ENCODE results near the gene NNMT. TPM values are rescaled to one million over a fixed set of nuclear protein-coding genes. Genes with fewer than 3 reads are reported as not detected.
A peak's percentile ranks its signal among the peaks of the same experiment; 100 is the strongest.

The NNMT gene
- total and polyA plus RNA-seq, 2 donors from 2014 or later, result 91.9 to 1,451 TPM

- no peaks in the 10 kb centered on the region for H3K9me3 ChIP-seq (ENCODE audit: control insufficient read depth in 2 of 3, insufficient read depth in 1 of 3, low read length in 3 of 3)
- no peak overlapping the region for H3K27ac ChIP-seq (ENCODE audit: low read depth in 2 of 2, low read length in 2 of 2)
- H3K4me3 ChIP-seq (ENCODE audit: low read length in 3 of 3), result no peak overlapping the region
- no peaks in the 10 kb centered on the region for H3K36me3 ChIP-seq (ENCODE audit: control insufficient read depth in 2 of 3, insufficient read depth in 3 of 3, low read length in 3 of 3)
- FAIRE-seq (no peak), DNase-seq (no peak)
- intact Hi-C loops (cut with DNase I), result no loop called here
- H3K4me1 ChIP-seq (ENCODE audit: control insufficient read depth in 2 of 3, insufficient read depth in 2 of 3, low read depth in 1 of 3, low read length in 3 of 3), result peaks cover 0 to 2% (median 0%) of the 10 kb centered on the region in 3 donors
- H3K27me3 ChIP-seq (ENCODE audit: control insufficient read depth, insufficient read depth, low read length), result no peaks in the 10 kb centered on the region
- TF ChIP-seq CTCF (IDR thresholded peaks at IDR 0.05; ENCODE audit: borderline replicate concordance, extremely low read depth, insufficient read depth), result no peak
- no peak overlapping the region for H3K9ac ChIP-seq (ENCODE audit: low read length in 3 of 3)
Measured at GRCh38 chr11:114314096-114314495, 17.9 kb downstream of the NNMT start.

GRCh38 chr11:114315749-114316368, 19.7 kb downstream of the NNMT start:
- Histone ChIP-seq H3K4me3 (ENCODE audit: low read length in 3 of 3) (no peak overlapping the region), H3K9ac (ENCODE audit: low read length in 3 of 3) (no peak overlapping the region), H3K4me1 (ENCODE audit: control insufficient read depth in 2 of 3, insufficient read depth in 2 of 3, low read depth in 1 of 3, low read length in 3 of 3) (peaks cover 0 to 2% (median 0%) of the 10 kb centered on the region in 3 donors), H3K27me3 (ENCODE audit: control insufficient read depth, insufficient read depth, low read length) (no peaks in the 10 kb centered on the region), H3K36me3 (ENCODE audit: control insufficient read depth in 2 of 3, insufficient read depth in 3 of 3, low read length in 3 of 3) (no peaks in the 10 kb centered on the region), H3K9me3 (ENCODE audit: control insufficient read depth in 2 of 3, insufficient read depth in 1 of 3, low read length in 3 of 3) (no peaks in the 10 kb centered on the region), H3K27ac (ENCODE audit: low read depth in 2 of 2, low read length in 2 of 2) (no peak overlapping the region)
- intact Hi-C loops (cut with DNase I), result no loop called here
- no peak for TF ChIP-seq CTCF (IDR thresholded peaks at IDR 0.05; ENCODE audit: borderline replicate concordance, extremely low read depth, insufficient read depth)
- peak in 2 of 5 donors; percentile 37 to 63 for DNase-seq
- FAIRE-seq, result no peak

- H3K4me1 ChIP-seq (ENCODE audit: control insufficient read depth in 2 of 3, insufficient read depth in 2 of 3, low read depth in 1 of 3, low read length in 3 of 3), result peaks cover 0 to 2% (median 0%) of the 10 kb centered on the region in 3 donors
- FAIRE-seq (no peak), DNase-seq (no peak)
- H3K36me3 ChIP-seq (ENCODE audit: control insufficient read depth in 2 of 3, insufficient read depth in 3 of 3, low read length in 3 of 3), result no peaks in the 10 kb centered on the region
- no peak overlapping the region for H3K27ac ChIP-seq (ENCODE audit: low read depth in 2 of 2, low read length in 2 of 2)
- intact Hi-C loops (cut with DNase I), result no loop called here
- TF ChIP-seq CTCF (IDR thresholded peaks at IDR 0.05; ENCODE audit: borderline replicate concordance, extremely low read depth, insufficient read depth), result no peak
- no peaks in the 10 kb centered on the region for H3K9me3 ChIP-seq (ENCODE audit: control insufficient read depth in 2 of 3, insufficient read depth in 1 of 3, low read length in 3 of 3)
- H3K9ac ChIP-seq (ENCODE audit: low read length in 3 of 3), result no peak overlapping the region
- H3K27me3 ChIP-seq (ENCODE audit: control insufficient read depth, insufficient read depth, low read length), result no peaks in the 10 kb centered on the region
- H3K4me3 ChIP-seq (ENCODE audit: low read length in 3 of 3), result no peak overlapping the region
Measured at GRCh38 chr11:114316980-114317786, 21.0 kb downstream of the NNMT start.
